Activated B cell treated with CpG ODN at 0.5 μM for 24 hours (primary cell): Measurements from ENCODE around the gene PRMT3. TPM values are rescaled to one million over a fixed set of nuclear protein-coding genes. Genes with fewer than 3 reads are reported as not detected.

Experiments
- ATAC-seq: fragments of 200-7000 bp; cut with Tn5 transposase; one replicate; pipeline ENCODE4 v1.10.0; 2021; ENCODE audit warnings: low read depth, mild to moderate bottlenecking, moderate library complexity
- CTCF ChIA-PET: fragments of 350-600 bp; sonication (Branson Sonifier 250); formaldehyde crosslinking; loops from one replicate; lab custom pipeline; 2021; ENCODE audit warnings: antibody characterized with exemption; lab: Charles Lee
- POLR2A ChIA-PET: fragments of 350-600 bp; sonication (Branson Sonifier 250); formaldehyde crosslinking; loops from one replicate; lab custom pipeline; 2021; ENCODE audit warnings: antibody characterized with exemption; lab: Charles Lee
- DNase-seq: peaks from one replicate; pipeline ENCODE4 v3.0.0; 2022
- H3K27ac Mint-ChIP-seq: one replicate; pipeline ENCODE4 v1.8.0; 2020; ENCODE audit warnings: mixed read lengths
- H3K27me3 Mint-ChIP-seq: one replicate; pipeline ENCODE4 v1.8.0; 2021; ENCODE audit warnings: mixed read lengths
- H3K36me3 Mint-ChIP-seq: one replicate; pipeline ENCODE4 v1.8.0; 2021; ENCODE audit warnings: low read depth, mixed read lengths
- H3K4me1 Mint-ChIP-seq: one replicate; pipeline ENCODE4 v1.8.0; 2021; ENCODE audit warnings: mixed read lengths
- H3K4me3 Mint-ChIP-seq: one replicate; pipeline ENCODE4 v1.8.0; 2020; ENCODE audit warnings: mild to moderate bottlenecking, mixed read lengths
- H3K9me3 Mint-ChIP-seq: one replicate; pipeline ENCODE4 v1.8.0; 2020; ENCODE audit warnings: mixed read lengths
- CTCF ChIP-seq: fragments of 200-600 bp; IDR thresholded peaks from one replicate; pipeline ENCODE4 v1.8.0; 2022; ENCODE audit warnings: antibody characterized with exemption, mild to moderate bottlenecking
- intact Hi-C: fragments of 100-400 bp; cut with micrococcal nuclease; formaldehyde crosslinking; loops from one replicate; pipeline ENCODE4 v1.15.1; 2024
- total RNA-seq: library from RNA; stranded (reverse); gene quantifications from 2 replicates; pipeline ENCODE4 v1.2.3, GENCODE V29; 2022

PRMT3 gene
- total RNA-seq, 1 donor from 2014 or later, result 24.9 TPM

GRCh38 chr11:20501971-20502370 is 114.5 kb downstream of the PRMT3 start:
- Mint-ChIP-seq H3K36me3 (peaks cover 56% of the 10 kb centered on the region), H3K9me3 (no peaks in the 10 kb centered on the region), H3K4me1 (no peaks in the 10 kb centered on the region), H3K4me3 (no peak overlapping the region), H3K27ac (no peak overlapping the region), H3K27me3 (no peaks in the 10 kb centered on the region)
- no peak for DNase-seq
- TF ChIP-seq CTCF, result no peak
- ATAC-seq, result no peak
- intact Hi-C loops, result no loop called here
- ChIA-PET POLR2A (no interaction called here), CTCF (no interaction called here)

- Mint-ChIP-seq H3K36me3 (peaks cover 11% of the 10 kb centered on the region), H3K9me3 (no peaks in the 10 kb centered on the region), H3K4me3 (no peak overlapping the region), H3K27ac (no peak overlapping the region), H3K4me1 (no peaks in the 10 kb centered on the region), H3K27me3 (no peaks in the 10 kb centered on the region)
- TF ChIP-seq CTCF, result no peak
- ChIA-PET CTCF (no interaction called here), POLR2A (no interaction called here)
- intact Hi-C loops, result no loop called here
- no peak for DNase-seq
- no peak for ATAC-seq
Measured at GRCh38 chr11:20511982-20512381, 124.5 kb downstream of the PRMT3 start.

GRCh38 chr11:20512869-20513268 is 125.4 kb downstream of the PRMT3 start:
- ChIA-PET POLR2A (no interaction called here), CTCF (no interaction called here)
- H3K4me3 Mint-ChIP-seq, result no peak overlapping the region
- no peak for DNase-seq
- H3K27me3 Mint-ChIP-seq, result no peaks in the 10 kb centered on the region
- no peaks in the 10 kb centered on the region for H3K4me1 Mint-ChIP-seq
- no peak overlapping the region for H3K27ac Mint-ChIP-seq
- no peak for ATAC-seq
- peaks cover 6% of the 10 kb centered on the region for H3K36me3 Mint-ChIP-seq
- TF ChIP-seq CTCF, result no peak
- H3K9me3 Mint-ChIP-seq, result no peaks in the 10 kb centered on the region
- intact Hi-C loops, result no loop called here

GRCh38 chr11:20518323-20518834 is 130.9 kb downstream of the PRMT3 start:
- ChIA-PET POLR2A (no interaction called here), CTCF (no interaction called here)
- no peak overlapping the region for H3K4me3 Mint-ChIP-seq
- H3K27ac Mint-ChIP-seq, result no peak overlapping the region
- DNase-seq (no peak), ATAC-seq (no peak)
- no peaks in the 10 kb centered on the region for H3K4me1 Mint-ChIP-seq
- no peaks in the 10 kb centered on the region for H3K9me3 Mint-ChIP-seq
- TF ChIP-seq CTCF, result no peak
- intact Hi-C loops, result no loop called here
- peaks cover 2% of the 10 kb centered on the region for H3K27me3 Mint-ChIP-seq
- H3K36me3 Mint-ChIP-seq, result no peaks in the 10 kb centered on the region

GRCh38 chr11:20522536-20522935 is 135.0 kb downstream of the PRMT3 start:
- ATAC-seq, result no peak
- H3K4me1 Mint-ChIP-seq, result no peaks in the 10 kb centered on the region
- DNase-seq, result no peak
- H3K27ac Mint-ChIP-seq, result no peak overlapping the region
- no peaks in the 10 kb centered on the region for H3K9me3 Mint-ChIP-seq
- no peaks in the 10 kb centered on the region for H3K36me3 Mint-ChIP-seq
- intact Hi-C loops, result no loop called here
- ChIA-PET POLR2A (no interaction called here), CTCF (no interaction called here)
- H3K4me3 Mint-ChIP-seq, result no peak overlapping the region
- no peak for TF ChIP-seq CTCF
- H3K27me3 Mint-ChIP-seq, result peaks cover 2% of the 10 kb centered on the region
